ENCODE measurements around the gene ZNF695.
"Not testable (repeated sequence)": the region's sequence is repeated elsewhere in the genome, so short reads cannot be mapped to it uniquely, and the experiment has no call there.

Gene ZNF695

DNA sequence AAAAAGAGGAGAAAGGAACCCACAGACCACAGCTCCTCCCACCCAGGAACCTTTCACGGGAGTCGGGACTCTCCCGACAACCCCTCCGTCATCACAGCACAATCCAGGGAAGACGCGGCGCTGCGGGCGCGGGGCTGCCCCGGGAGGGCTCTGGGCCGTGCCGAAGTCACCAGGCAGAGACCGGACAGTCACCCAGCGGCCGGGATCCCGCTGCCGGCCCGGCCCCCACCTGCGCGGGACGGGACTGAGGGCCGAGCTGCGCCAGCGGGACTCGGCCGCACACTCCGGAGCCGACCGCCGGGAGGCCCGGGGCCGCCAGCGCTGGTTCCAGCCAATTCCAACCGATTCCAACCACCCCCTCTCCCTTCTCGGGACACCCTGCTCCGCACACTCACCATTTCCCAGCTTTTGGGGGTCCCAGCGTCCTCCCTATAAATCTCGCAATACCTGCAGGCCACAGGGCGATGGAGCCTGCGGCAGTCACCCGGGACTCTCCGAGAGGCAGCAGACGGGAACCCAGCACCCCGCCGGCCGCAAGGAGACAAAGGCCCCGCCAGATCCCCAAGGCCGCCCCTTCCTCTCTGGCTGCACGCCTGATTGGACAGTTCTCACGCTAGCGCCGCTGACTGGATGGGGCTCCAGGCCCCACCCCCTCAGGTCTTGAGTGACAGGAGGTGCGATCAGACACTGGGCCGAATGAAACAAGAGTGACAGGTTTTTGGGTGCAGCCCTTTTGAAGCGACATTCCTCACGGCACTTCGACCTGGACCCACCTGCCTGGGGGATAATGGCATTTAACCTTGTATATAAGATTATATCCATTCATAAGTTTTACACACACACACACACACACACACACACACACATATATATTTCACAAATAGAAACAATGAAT is at the start of gene ZNF695:
ZNF695 (minus strand) TSS at position 547 of the 895 bp plus-strand sequence; CDS start at position 398, 149 bp downstream.
- H3K9ac ChIP-seq, result peak within 1 kb of the TSS; percentile 92
- TF ChIP-seq Cebpa-rat (IDR thresholded peaks at IDR 0.05), result no peak
- H3K27ac ChIP-seq, result peak within 1 kb of the TSS; percentile 89
- peak within 1 kb of the TSS; percentile 94 for H3K4me3 ChIP-seq
- no peaks in the 10 kb centered on the region for H4K20me1 ChIP-seq
- no peaks in the 10 kb centered on the region for H3K27me3 ChIP-seq
- peak within 1 kb of the TSS; percentile 80 for H3K4me2 ChIP-seq
- H3K4me1 ChIP-seq, result peaks cover 9% of the 10 kb centered on the region; the same call in 1 of the 2 replicates
- H3K9me3 ChIP-seq, result peaks cover 83% of the 10 kb centered on the region
- H3K36me3 ChIP-seq, result peaks cover 35% of the 10 kb centered on the region

DNA sequence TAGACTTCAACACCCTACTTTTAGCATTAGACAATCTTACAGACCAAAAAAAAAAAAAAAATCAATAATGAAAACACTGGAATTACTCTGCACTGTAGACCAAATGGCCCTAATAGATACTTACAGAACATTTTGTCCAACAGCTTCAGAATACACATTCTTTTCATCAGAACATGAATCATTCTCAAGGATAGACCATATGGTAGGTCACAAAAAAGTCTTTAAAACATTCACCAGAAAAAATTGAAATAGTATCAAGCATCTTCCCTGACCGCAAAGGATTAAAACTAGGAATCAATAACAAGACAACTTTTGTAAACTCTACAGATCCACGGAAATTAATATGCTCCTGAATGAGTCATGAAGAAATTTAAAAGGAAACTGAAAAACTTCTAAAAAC is 48.2 kb upstream of the ZNF695 start:
- Histone ChIP-seq H3K27me3 (no peaks in the 10 kb centered on the region), H3K27ac (no peak overlapping the region), H3K9ac (no peak overlapping the region), H3K4me2 (no peak overlapping the region), H3K4me1 (peaks cover 6% of the 10 kb centered on the region), H3K36me3 (peaks cover 74% of the 10 kb centered on the region), H3K4me3 (no peak overlapping the region), H4K20me1 (no peaks in the 10 kb centered on the region; the same call in 1 of the 2 replicates), H3K9me3 (peaks cover 100% of the 10 kb centered on the region)
- no peak for TF ChIP-seq Cebpa-rat (IDR thresholded peaks at IDR 0.05)

DNA sequence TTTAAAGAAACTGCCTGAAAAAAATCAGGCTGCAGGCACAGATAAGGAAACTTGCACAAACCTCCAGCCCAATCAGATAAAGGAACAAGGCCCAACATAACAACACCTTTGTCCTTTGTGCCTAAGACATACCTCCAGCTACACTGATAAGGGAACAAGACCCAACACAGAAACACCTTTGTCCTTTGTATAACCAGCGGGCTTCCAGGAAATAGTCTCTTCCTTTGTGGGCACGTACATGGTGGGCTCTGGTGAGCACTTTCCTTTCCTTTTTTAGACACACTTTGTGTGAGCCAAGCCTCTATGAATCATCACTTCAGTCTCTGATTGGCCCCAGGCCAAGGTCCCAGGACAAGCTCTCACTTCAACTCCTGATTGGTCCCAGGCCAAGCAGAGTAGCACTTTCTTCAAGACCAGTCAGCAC is 47.1 kb upstream of the ZNF695 start:
- Histone ChIP-seq H3K27me3 (no peaks in the 10 kb centered on the region), H3K36me3 (peaks cover 74% of the 10 kb centered on the region), H3K9me3 (peaks cover 100% of the 10 kb centered on the region), H3K4me2 (no peak overlapping the region), H3K27ac (no peak overlapping the region), H3K9ac (no peak overlapping the region), H3K4me1 (peaks cover 6% of the 10 kb centered on the region), H3K4me3 (peak overlapping the region; percentile 42; the same call in 1 of the 2 replicates), H4K20me1 (no peaks in the 10 kb centered on the region; the same call in 1 of the 2 replicates)
- TF ChIP-seq Cebpa-rat (IDR thresholded peaks at IDR 0.05), result no peak

DNA sequence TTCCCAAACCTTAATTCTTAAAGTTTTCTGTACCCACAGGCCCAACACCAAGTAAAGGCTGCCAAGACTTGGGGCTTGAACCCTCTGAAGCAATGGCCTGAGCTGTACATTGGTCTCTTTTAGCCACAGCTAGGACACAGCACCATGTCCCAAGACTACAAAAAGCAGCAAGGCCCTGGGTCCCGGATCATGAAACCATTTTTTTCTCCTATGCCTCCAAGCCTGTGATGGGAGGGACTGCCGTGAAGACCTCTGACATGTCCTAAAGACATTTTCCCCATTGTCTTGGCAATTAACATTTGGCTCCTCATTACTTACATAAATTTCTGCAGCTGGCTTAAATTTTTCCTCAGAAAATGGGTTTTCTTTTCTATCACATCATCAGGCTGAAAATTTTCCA is 39.8 kb upstream of the ZNF695 start:
- no peak for TF ChIP-seq Cebpa-rat (IDR thresholded peaks at IDR 0.05)
- Histone ChIP-seq H3K9ac (no peak overlapping the region), H3K4me3 (peak overlapping the region; percentile 47; the same call in 1 of the 2 replicates), H4K20me1 (peaks cover 18% of the 10 kb centered on the region; the same call in 1 of the 2 replicates), H3K4me1 (no peaks in the 10 kb centered on the region), H3K27ac (no peak overlapping the region), H3K36me3 (peaks cover 86% of the 10 kb centered on the region), H3K4me2 (no peak overlapping the region), H3K27me3 (no peaks in the 10 kb centered on the region), H3K9me3 (peaks cover 100% of the 10 kb centered on the region)

DNA sequence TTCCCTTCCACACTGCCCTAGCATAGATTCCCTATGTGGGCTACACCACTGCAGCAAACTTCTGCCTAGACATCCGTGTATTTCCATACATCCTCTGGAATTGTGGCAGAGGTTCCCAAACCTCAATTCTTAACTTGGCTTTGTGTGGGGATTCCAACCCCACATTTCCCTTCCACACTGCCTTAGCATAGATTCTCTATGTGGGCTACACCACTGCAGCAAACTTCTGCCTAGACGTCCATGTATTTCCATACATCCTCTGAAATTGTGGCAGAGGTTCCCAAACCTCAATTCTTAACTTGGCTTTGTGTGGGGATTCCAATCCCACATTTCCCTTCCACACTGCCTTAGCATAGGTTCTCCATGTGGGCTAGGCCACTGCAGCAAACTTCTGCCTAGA is 39.4 kb upstream of the ZNF695 start:
- peaks cover 18% of the 10 kb centered on the region; the same call in 1 of the 2 replicates for H4K20me1 ChIP-seq
- H3K4me3 ChIP-seq, result peak overlapping the region; percentile 47; the same call in 1 of the 2 replicates
- TF ChIP-seq Cebpa-rat (IDR thresholded peaks at IDR 0.05), result no peak
- no peak overlapping the region for H3K9ac ChIP-seq
- peaks cover 86% of the 10 kb centered on the region for H3K36me3 ChIP-seq
- no peak overlapping the region for H3K4me2 ChIP-seq
- no peak overlapping the region for H3K27ac ChIP-seq
- H3K4me1 ChIP-seq, result no peaks in the 10 kb centered on the region
- H3K27me3 ChIP-seq, result no peaks in the 10 kb centered on the region
- H3K9me3 ChIP-seq, result peaks cover 100% of the 10 kb centered on the region

DNA sequence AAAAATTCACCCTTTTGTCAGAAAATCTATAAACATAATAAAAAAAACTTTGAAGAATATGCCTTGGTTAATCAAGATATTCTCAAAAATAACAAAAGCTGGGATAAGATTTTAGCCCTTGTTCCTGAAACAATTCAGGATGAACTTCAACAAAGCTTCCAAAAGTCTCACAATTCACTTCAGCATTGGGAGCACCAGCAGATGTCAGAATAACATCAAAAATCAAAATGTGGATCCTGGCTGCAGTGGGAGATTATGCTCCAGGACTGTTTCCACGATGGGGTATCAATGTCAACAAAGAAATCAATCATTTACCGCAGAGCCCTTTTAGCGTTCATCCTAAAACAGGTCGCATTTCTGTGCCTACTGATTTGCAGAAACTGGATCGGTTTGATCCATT is 35.5 kb upstream of the ZNF695 start:
- H3K36me3 ChIP-seq, result peaks cover 98% of the 10 kb centered on the region
- no peak for TF ChIP-seq Cebpa-rat (IDR thresholded peaks at IDR 0.05)
- H3K9me3 ChIP-seq, result peaks cover 100% of the 10 kb centered on the region

DNA sequence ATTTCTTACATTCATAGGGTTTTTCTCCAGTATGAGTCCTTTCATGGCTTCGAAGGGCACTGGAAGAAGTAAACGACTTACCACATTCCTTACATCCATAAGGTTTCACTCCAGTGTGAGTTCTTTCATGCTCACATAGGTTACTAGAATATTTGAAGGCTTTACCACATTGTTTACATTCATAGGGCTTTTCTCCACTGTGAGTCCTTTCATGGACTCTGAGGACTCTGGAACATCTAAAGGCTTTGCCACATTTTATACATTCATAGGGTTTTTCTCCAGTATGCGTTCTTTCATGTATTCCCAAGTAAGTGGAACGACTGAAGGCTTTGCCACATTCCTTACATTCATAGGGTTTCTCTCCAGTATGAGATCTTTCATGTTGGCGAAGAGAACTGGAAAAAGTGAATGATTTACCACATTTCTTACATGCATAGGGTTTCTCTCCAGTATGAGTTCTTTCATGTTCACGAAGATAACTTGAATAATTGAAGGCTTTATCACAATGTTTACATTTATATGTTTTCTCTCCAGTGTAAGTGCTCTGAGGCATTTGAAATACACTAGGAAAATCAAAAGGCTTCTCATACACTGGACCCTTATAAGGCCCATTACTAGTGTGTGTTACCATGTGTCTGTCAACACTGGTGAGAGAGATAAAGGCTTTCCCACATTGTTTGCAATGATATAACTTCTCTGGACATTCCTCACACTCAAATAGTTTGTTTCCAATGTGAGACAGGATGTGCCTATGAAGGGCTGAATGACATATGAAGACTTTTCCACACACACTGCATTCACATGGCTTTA is 29.9 kb upstream of the ZNF695 start:
- H3K9me3 ChIP-seq, result peaks cover 100% of the 10 kb centered on the region
- H3K4me3 ChIP-seq, result peak overlapping the region; percentile 9
- no peaks in the 10 kb centered on the region for H3K4me1 ChIP-seq
- TF ChIP-seq Cebpa-rat (IDR thresholded peaks at IDR 0.05), result no peak
- no peak overlapping the region for H3K9ac ChIP-seq
- H3K27ac ChIP-seq, result no peak overlapping the region
- H3K27me3 ChIP-seq, result no peaks in the 10 kb centered on the region
- H4K20me1 ChIP-seq, result no peaks in the 10 kb centered on the region
- H3K4me2 ChIP-seq, result no peak overlapping the region
- H3K36me3 ChIP-seq, result peaks cover 98% of the 10 kb centered on the region

More for the DNA sequence above, 35.5 kb upstream of the ZNF695 start:
- H3K4me3 ChIP-seq, result no peak overlapping the region
- H4K20me1 ChIP-seq, result peaks cover 18% of the 10 kb centered on the region; the same call in 1 of the 2 replicates
- no peaks in the 10 kb centered on the region for H3K4me1 ChIP-seq
- no peak overlapping the region for H3K27ac ChIP-seq
- no peak overlapping the region for H3K4me2 ChIP-seq
- H3K27me3 ChIP-seq, result no peaks in the 10 kb centered on the region
- H3K9ac ChIP-seq, result no peak overlapping the region

DNA sequence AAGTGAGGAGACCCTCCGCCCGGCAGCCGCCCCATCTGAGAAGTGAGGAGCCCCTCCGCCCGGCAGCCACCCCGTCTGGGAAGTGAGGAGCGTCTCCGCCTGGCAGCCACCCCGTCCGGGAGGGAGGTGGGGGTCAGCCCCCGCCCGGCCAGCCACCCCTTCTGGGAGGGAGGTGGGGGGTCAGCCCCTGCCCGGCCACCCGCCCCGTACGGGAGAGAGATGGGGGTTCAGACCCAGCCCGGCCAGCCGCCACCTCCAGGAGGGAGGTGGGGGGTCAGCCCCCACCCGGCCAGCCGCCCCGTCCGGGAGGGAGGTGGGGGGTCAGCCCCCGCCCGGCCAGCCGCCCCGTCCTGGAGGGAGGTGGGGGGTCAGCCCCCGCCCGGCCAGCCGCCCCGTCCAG is 24.4 kb upstream of the ZNF695 start:
- H3K9ac ChIP-seq, H3K4me3 ChIP-seq, H3K4me1 ChIP-seq, H3K27me3 ChIP-seq, H3K27ac ChIP-seq, H3K4me2 ChIP-seq, H4K20me1 ChIP-seq: not testable (repeated sequence)
- Histone ChIP-seq H3K36me3 (peaks cover 46% of the 10 kb centered on the region), H3K9me3 (peaks cover 99% of the 10 kb centered on the region)

DNA sequence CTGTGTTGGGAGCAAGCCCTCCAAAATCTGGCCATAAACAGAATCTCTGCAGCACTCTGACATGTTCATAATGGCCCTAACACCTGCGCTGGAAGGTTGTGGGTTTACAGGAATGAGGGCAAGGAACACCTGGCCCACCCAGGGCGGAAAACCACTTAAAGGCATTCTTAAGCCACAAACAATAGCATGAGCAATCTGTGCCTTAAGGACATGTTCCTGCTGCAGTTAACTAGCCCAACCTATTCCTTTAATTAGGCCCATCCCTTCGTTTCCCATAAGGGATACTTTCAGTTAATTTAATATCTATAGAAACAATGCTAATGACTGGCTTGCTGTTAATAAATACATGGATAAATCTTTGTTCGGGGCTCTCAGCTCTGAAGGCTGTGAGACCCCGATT is 16.8 kb upstream of the ZNF695 start:
- not testable (repeated sequence) for H3K36me3 ChIP-seq, H3K9ac ChIP-seq, H3K4me2 ChIP-seq, H4K20me1 ChIP-seq, H3K4me1 ChIP-seq, H3K27ac ChIP-seq, H3K27me3 ChIP-seq, H3K4me3 ChIP-seq
- H3K9me3 ChIP-seq, result peaks cover 100% of the 10 kb centered on the region

DNA sequence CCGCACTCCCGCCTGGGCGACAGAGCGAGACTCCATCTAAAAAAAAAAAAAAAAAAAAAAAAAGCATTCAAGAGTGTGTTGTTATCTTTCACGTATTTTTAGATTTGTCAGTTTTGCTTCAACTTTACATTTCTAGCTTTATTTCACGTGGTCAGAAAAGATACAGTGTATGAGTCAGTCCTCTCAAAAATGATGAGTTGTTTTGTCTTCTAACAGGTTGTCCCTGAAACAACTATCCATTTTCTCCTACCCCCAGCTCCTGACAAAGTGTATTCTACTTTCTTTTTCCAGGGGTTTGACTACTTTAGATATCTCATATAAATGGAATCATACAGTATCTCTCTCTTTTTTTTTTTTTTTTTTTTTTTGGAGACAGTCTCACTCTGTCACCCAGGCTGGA is 5.5 kb upstream of the ZNF695 start:
- H3K27me3 ChIP-seq, result no peaks in the 10 kb centered on the region
- no peak overlapping the region for H3K4me2 ChIP-seq
- H3K27ac ChIP-seq, result no peak overlapping the region
- no peak overlapping the region for H3K4me3 ChIP-seq
- no peaks in the 10 kb centered on the region for H3K36me3 ChIP-seq
- H3K9me3 ChIP-seq, result peaks cover 82% of the 10 kb centered on the region
- H3K9ac ChIP-seq, result no peak overlapping the region
- H3K4me1 ChIP-seq, result no peaks in the 10 kb centered on the region
- H4K20me1 ChIP-seq, result no peaks in the 10 kb centered on the region
- no peak for TF ChIP-seq Cebpa-rat (IDR thresholded peaks at IDR 0.05)
